HG03378 (cell line): ENCODE results near the gene GALNT15.
A peak's percentile ranks its signal among the peaks of the same experiment; 100 is the strongest.

Experiments
- ATAC-seq: cut with Tn5 transposase; IDR thresholded peaks from one replicate; pipeline ENCODE4 v1.9.1; 2021; ENCODE audit warnings: mild to moderate bottlenecking, moderate library complexity; ENCODE audit not compliant: unreplicated experiment

Gene GALNT15

GRCh38 chr3:16251316-16252085 lies 77.0 kb downstream of the GALNT15 start:
- ATAC-seq, result no peak

- ATAC-seq, result peak; percentile 54
Observed at GRCh38 chr3:16252243-16252978, 77.9 kb downstream of the GALNT15 start.

- peak; percentile 19 for ATAC-seq
Observed at GRCh38 chr3:16252988-16253387, 78.5 kb downstream of the GALNT15 start.

- no peak for ATAC-seq
Observed at GRCh38 chr3:16253601-16254000, 79.1 kb downstream of the GALNT15 start.

- no peak for ATAC-seq
Observed at GRCh38 chr3:16254916-16255315, 80.4 kb downstream of the GALNT15 start.

- ATAC-seq, result no peak
Observed at GRCh38 chr3:16255326-16255725, 80.8 kb downstream of the GALNT15 start.

- no peak for ATAC-seq
Observed at GRCh38 chr3:16255726-16256125, 81.2 kb downstream of the GALNT15 start.

GRCh38 chr3:16257309-16257708 lies 82.8 kb downstream of the GALNT15 start:
- ATAC-seq, result no peak

- ATAC-seq, result no peak
Observed at GRCh38 chr3:16258177-16258576, 83.7 kb downstream of the GALNT15 start.

- ATAC-seq, result no peak
Observed at GRCh38 chr3:16258866-16259265, 84.4 kb downstream of the GALNT15 start.

GRCh38 chr3:16260046-16260445 lies 85.6 kb downstream of the GALNT15 start:
- no peak for ATAC-seq

- no peak for ATAC-seq
Observed at GRCh38 chr3:16262174-16262573, 87.7 kb downstream of the GALNT15 start.

- no peak for ATAC-seq
Observed at GRCh38 chr3:16264174-16264707, 89.8 kb downstream of the GALNT15 start.

- peak; percentile 97 for ATAC-seq
Observed at GRCh38 chr3:16264708-16265454, 90.4 kb downstream of the GALNT15 start, which contains the start of the genes DPH3 and OXNAD1. Gene DPH3 (minus strand): TSS chr3:16264943. CDS start chr3:16264876, 67 bp downstream. Gene OXNAD1 (plus strand): TSS chr3:16265212. CDS start chr3:16270953, 5,741 bp downstream.

- ATAC-seq, result no peak
Observed at GRCh38 chr3:16265455-16265786, 90.9 kb downstream of the GALNT15 start.

GRCh38 chr3:16266714-16267113 lies 92.2 kb downstream of the GALNT15 start:
- ATAC-seq, result no peak

- ATAC-seq, result no peak
Observed at GRCh38 chr3:16270855-16271254, 96.4 kb downstream of the GALNT15 start.

- ATAC-seq, result no peak
Observed at GRCh38 chr3:16272588-16272987, 98.1 kb downstream of the GALNT15 start.

- ATAC-seq, result no peak
Observed at GRCh38 chr3:16273867-16274266, 99.4 kb downstream of the GALNT15 start.

GRCh38 chr3:16277471-16277870 lies 103.0 kb downstream of the GALNT15 start:
- no peak for ATAC-seq
